Right cardiac atrium (tissue), 5 donors: ENCODE measurements around the gene CGB8. TPM values are rescaled to one million over a fixed set of nuclear protein-coding genes. Genes with fewer than 3 reads are reported as not detected.

Source experiments
- ATAC-seq, 2 donors: fragments of 200-7000 bp; cut with Tn5 transposase; one replicate each; pipeline versions ENCODE4 v1.8.0 to v1.9.1; 2020; ENCODE audit warnings: moderate library complexity in 2 of 2, mild to moderate bottlenecking in 1 of 2
- DNase-seq, 3 donors: peaks; one replicate each; pipeline ENCODE4 v3.0.0-alpha.2; 2020
- H3K27ac ChIP-seq: one replicate; pipeline ENCODE4 v1.5.1; 2013; ENCODE audit warnings: mild to moderate bottlenecking, low read length, control low read depth, moderate library complexity
- H3K27me3 ChIP-seq: one replicate; pipeline ENCODE4 v1.6.1; 2013; ENCODE audit not compliant: control insufficient read depth, insufficient read depth
- H3K4me1 ChIP-seq: one replicate; pipeline ENCODE4 v1.6.1; 2013; ENCODE audit warnings: low read length; ENCODE audit not compliant: control insufficient read depth, insufficient read depth
- H3K4me3 ChIP-seq: one replicate; pipeline ENCODE4 v1.5.1; 2013; ENCODE audit warnings: low read length, control low read depth
- H3K9me3 ChIP-seq: one replicate; pipeline ENCODE4 v1.6.1; 2013; ENCODE audit warnings: low read length; ENCODE audit not compliant: control insufficient read depth
- WGBS: extraction: QIAGEN DNeasy Blood & Tissue Kit; methylation state at CpG from one replicate; pipeline ENCODE4 v1.1.7; 2013; 5-methylcytosine and 5-hydroxymethylcytosine counted together
- intact Hi-C, 4 donors: fragments of 100-400 bp; cut with DNase I; formaldehyde crosslinking; loops; one replicate each; pipeline versions ENCODE4 v1.11.0 to v1.14.0; 2022 to 2023
- polyA plus RNA-seq: library from polyadenylated mRNA; stranded (reverse); fragments of 200-250 nt; gene quantifications from one replicate; pipeline ENCODE4 v1.2.3, GENCODE V29; 2013
- total RNA-seq, 4 donors: library from RNA; stranded (reverse); fragmentation: NEBNext Ultra II Directional; extraction: Animal tissue kit (Norgen Biotek cat#: 25700); gene quantifications; one replicate each; pipeline ENCODE4 v1.2.1, GENCODE V29; 2021
- donor health status: healthy with polysubstance abuse.
- donor health status: DM: no; HTN: yes; CAD: no.
- donor health status: DM: no; HTN: no; CAD: no.
- donor health status: DM: no; HTN: yes; CAD: no; lungs with severe emphysema.
- donor health status: DM: yes; HTN: yes; CAD: no.

CGB8 gene
- total and polyA plus RNA-seq, 5 donors = not detected

GRCh38 chr19:49016067-49016839 is 32.7 kb downstream of the CGB8 start:
- no peak for ATAC-seq
- peak in 1 of 3 donors; percentile 25 for DNase-seq
- no peak overlapping the region for H3K4me3 ChIP-seq
- H3K27me3 ChIP-seq = no peaks in the 10 kb centered on the region
- no peaks in the 10 kb centered on the region for H3K4me1 ChIP-seq
- 95% methylated on average over 26 of the region's 29 CpGs for WGBS
- intact Hi-C loops = no loop called here
- H3K9me3 ChIP-seq = no peaks in the 10 kb centered on the region
- H3K27ac ChIP-seq = no peak overlapping the region

GRCh38 chr19:49014870-49015255 is 34.0 kb downstream of the CGB8 start:
- Histone ChIP-seq H3K4me3 (no peak overlapping the region), H3K4me1 (no peaks in the 10 kb centered on the region), H3K27me3 (no peaks in the 10 kb centered on the region), H3K9me3 (no peaks in the 10 kb centered on the region), H3K27ac (no peak overlapping the region)
- no peak for ATAC-seq
- intact Hi-C loops = no loop called here
- 91% methylated on average over 18 of the region's 18 CpGs for WGBS
- peak in 1 of 3 donors; percentile 34 for DNase-seq

GRCh38 chr19:49014123-49014869 is 34.6 kb downstream of the CGB8 start:
- WGBS = 88% methylated on average over 32 of the region's 32 CpGs

GRCh38 chr19:49011194-49011593 is 37.7 kb downstream of the CGB8 start:
- WGBS = 85% methylated on average over 17 of the region's 17 CpGs
- H3K4me1 ChIP-seq = no peaks in the 10 kb centered on the region

More at GRCh38 chr19:49014123-49014869, 34.6 kb downstream of the CGB8 start:
- no peak overlapping the region for H3K4me3 ChIP-seq
- intact Hi-C loops = no loop called here
- H3K27ac ChIP-seq = no peak overlapping the region
- DNase-seq (peak in 1 of 3 donors; percentile 33), ATAC-seq (no peak)
- H3K4me1 ChIP-seq = no peaks in the 10 kb centered on the region
- H3K9me3 ChIP-seq = no peaks in the 10 kb centered on the region
- H3K27me3 ChIP-seq = no peaks in the 10 kb centered on the region

GRCh38 chr19:49010453-49010852 is 38.5 kb downstream of the CGB8 start:
- Histone ChIP-seq H3K27me3 (no peaks in the 10 kb centered on the region), H3K9me3 (no peaks in the 10 kb centered on the region), H3K27ac (no peak overlapping the region), H3K4me1 (no peaks in the 10 kb centered on the region), H3K4me3 (no peak overlapping the region)
- ATAC-seq (no peak), DNase-seq (no peak)
- intact Hi-C loops = no loop called here
- 92% methylated on average over 18 of the region's 18 CpGs for WGBS

More at GRCh38 chr19:49011194-49011593, 37.7 kb downstream of the CGB8 start:
- H3K9me3 ChIP-seq = no peaks in the 10 kb centered on the region
- DNase-seq (no peak), ATAC-seq (no peak)
- H3K27me3 ChIP-seq = no peaks in the 10 kb centered on the region
- no peak overlapping the region for H3K4me3 ChIP-seq
- H3K27ac ChIP-seq = no peak overlapping the region
- intact Hi-C loops = no loop called here

GRCh38 chr19:49009828-49010227 is 39.1 kb downstream of the CGB8 start:
- Histone ChIP-seq H3K27ac (no peak overlapping the region), H3K9me3 (no peaks in the 10 kb centered on the region), H3K4me1 (no peaks in the 10 kb centered on the region), H3K27me3 (no peaks in the 10 kb centered on the region), H3K4me3 (no peak overlapping the region)
- ATAC-seq (no peak), DNase-seq (no peak)
- intact Hi-C loops = no loop called here
- 94% methylated on average over 18 of the region's 18 CpGs for WGBS

GRCh38 chr19:49006905-49007304 is 42.0 kb downstream of the CGB8 start:
- DNase-seq (no peak), ATAC-seq (no peak)
- 97% methylated on average over 22 of the region's 22 CpGs for WGBS
- H3K27ac ChIP-seq = no peak overlapping the region
- intact Hi-C loops = no loop called here
- H3K4me1 ChIP-seq = no peaks in the 10 kb centered on the region
- H3K9me3 ChIP-seq = no peaks in the 10 kb centered on the region
- H3K27me3 ChIP-seq = no peaks in the 10 kb centered on the region
- no peak overlapping the region for H3K4me3 ChIP-seq

- 96% methylated on average over 7 of the region's 7 CpGs for WGBS
- H3K9me3 ChIP-seq = no peaks in the 10 kb centered on the region
- no peak overlapping the region for H3K4me3 ChIP-seq
- intact Hi-C loops = no loop called here
- H3K27me3 ChIP-seq = no peaks in the 10 kb centered on the region
- ATAC-seq (no peak), DNase-seq (no peak)
- H3K4me1 ChIP-seq = no peaks in the 10 kb centered on the region
- no peak overlapping the region for H3K27ac ChIP-seq
These were observed 43.8 kb downstream of the CGB8 start for GRCh38 chr19:49004964-49005614.

GRCh38 chr19:49004133-49004532 is 44.8 kb downstream of the CGB8 start:
- Histone ChIP-seq H3K4me1 (no peaks in the 10 kb centered on the region), H3K27ac (no peak overlapping the region), H3K9me3 (no peaks in the 10 kb centered on the region), H3K27me3 (no peaks in the 10 kb centered on the region), H3K4me3 (no peak overlapping the region)
- intact Hi-C loops = no loop called here
- 98% methylated on average over 15 of the region's 15 CpGs for WGBS
- DNase-seq (no peak), ATAC-seq (no peak)

- Histone ChIP-seq H3K9me3 (no peaks in the 10 kb centered on the region), H3K27ac (no peak overlapping the region), H3K27me3 (no peaks in the 10 kb centered on the region), H3K4me3 (no peak overlapping the region), H3K4me1 (no peaks in the 10 kb centered on the region)
- ATAC-seq (peak; percentile 37 to 39), DNase-seq (peak in 1 of 3 donors; percentile 68)
- intact Hi-C loops = no loop called here
- 56% methylated on average over 16 of the region's 16 CpGs for WGBS
These were observed 49.2 kb downstream of the CGB8 start for GRCh38 chr19:48999481-49000325.
